CD4-positive, CD25-positive, alpha-beta regulatory T cell (primary cell): Measurements from ENCODE around the gene FHL1. TPM values are rescaled to one million over a fixed set of nuclear protein-coding genes. Genes with fewer than 3 reads are reported as not detected.

ENCODE experiments used
- ATAC-seq, 2 donors: fragments of 150-1000 bp; cut with Tn5 transposase; one replicate each; pipeline ENCODE4 v1.10.0; 2021; ENCODE audit warnings: low read depth in 2 of 2, moderate number of reproducible peaks in 2 of 2, moderate library complexity in 1 of 2
- DNase-seq, 3 donors: peaks; one replicate each; pipeline versions ENCODE4 v3.0.0 to v3.0.0-alpha.2; 2012 to 2022; ENCODE audit warnings: mixed read lengths in 1 of 3
- H3K27ac ChIP-seq: one replicate; pipeline ENCODE4 v1.7.0; 2013; ENCODE audit warnings: mild to moderate bottlenecking, low read length; ENCODE audit not compliant: insufficient read depth, poor library complexity, severe bottlenecking
- H3K27me3 ChIP-seq: one replicate; pipeline ENCODE4 v1.7.0; 2013; ENCODE audit warnings: low read length; ENCODE audit not compliant: control insufficient read depth, insufficient read depth
- H3K36me3 ChIP-seq: one replicate; pipeline ENCODE4 v1.7.0; 2013; ENCODE audit warnings: mild to moderate bottlenecking, low read length, moderate library complexity; ENCODE audit not compliant: control insufficient read depth, insufficient read depth
- H3K4me1 ChIP-seq: 2 replicates; pipeline ENCODE4 v1.7.0; 2013; ENCODE audit warnings: mild to moderate bottlenecking, low read length; ENCODE audit not compliant: insufficient read depth, control insufficient read depth, poor library complexity, severe bottlenecking
- H3K4me3 ChIP-seq: one replicate; pipeline ENCODE4 v1.7.0; 2013; ENCODE audit warnings: low read depth, mild to moderate bottlenecking, low read length, moderate library complexity
- H3K9me3 ChIP-seq, 2 experiments: 1 replicate in 1 of 2; 2 replicates in 1 of 2; pipeline ENCODE4 v1.7.0; 2013; ENCODE audit warnings: low read length in 2 of 2, mild to moderate bottlenecking in 1 of 2, moderate library complexity in 1 of 2; ENCODE audit not compliant: control insufficient read depth in 2 of 2
- H3K27ac Mint-ChIP-seq, 3 donors: one replicate each; pipeline ENCODE4 v1.8.0; 2020 to 2022; ENCODE audit warnings: mild to moderate bottlenecking in 3 of 3, mixed read lengths in 3 of 3, moderate library complexity in 2 of 3
- H3K27me3 Mint-ChIP-seq: one replicate; pipeline ENCODE4 v1.8.0; 2022; ENCODE audit warnings: mild to moderate bottlenecking, mixed read lengths
- H3K36me3 Mint-ChIP-seq: one replicate; pipeline ENCODE4 v1.8.0; 2020; ENCODE audit warnings: mixed read lengths
- H3K4me1 Mint-ChIP-seq, 4 donors: one replicate each; pipeline ENCODE4 v1.8.0; 2020 to 2022; ENCODE audit warnings: mixed read lengths in 4 of 4, mild to moderate bottlenecking in 1 of 4
- H3K4me3 Mint-ChIP-seq, 4 donors: one replicate each; pipeline ENCODE4 v1.8.0; 2020 to 2022; ENCODE audit warnings: mild to moderate bottlenecking in 4 of 4, mixed read lengths in 4 of 4, moderate library complexity in 3 of 4
- H3K9me3 Mint-ChIP-seq, 7 donors: one replicate each; pipeline ENCODE4 v1.8.0; 2020 to 2022; ENCODE audit warnings: mixed read lengths in 7 of 7, mild to moderate bottlenecking in 3 of 7, moderate library complexity in 2 of 7
- polyA plus RNA-seq, 4 donors: library from polyadenylated mRNA; unstranded; fragments of 300-500 nt; fragmentation: Illumina TruSeq; gene quantifications; one replicate each; pipeline ENCODE4 v1.2.3, GENCODE V29; 2021
- total RNA-seq: library from RNA; stranded (reverse); gene quantifications from one replicate; pipeline ENCODE4 v1.2.3, GENCODE V29; 2022

The FHL1 gene
- total and polyA plus RNA-seq, 5 donors from 2014 or later: 3.8 to 24.5 (median 15.7) TPM

DNA sequence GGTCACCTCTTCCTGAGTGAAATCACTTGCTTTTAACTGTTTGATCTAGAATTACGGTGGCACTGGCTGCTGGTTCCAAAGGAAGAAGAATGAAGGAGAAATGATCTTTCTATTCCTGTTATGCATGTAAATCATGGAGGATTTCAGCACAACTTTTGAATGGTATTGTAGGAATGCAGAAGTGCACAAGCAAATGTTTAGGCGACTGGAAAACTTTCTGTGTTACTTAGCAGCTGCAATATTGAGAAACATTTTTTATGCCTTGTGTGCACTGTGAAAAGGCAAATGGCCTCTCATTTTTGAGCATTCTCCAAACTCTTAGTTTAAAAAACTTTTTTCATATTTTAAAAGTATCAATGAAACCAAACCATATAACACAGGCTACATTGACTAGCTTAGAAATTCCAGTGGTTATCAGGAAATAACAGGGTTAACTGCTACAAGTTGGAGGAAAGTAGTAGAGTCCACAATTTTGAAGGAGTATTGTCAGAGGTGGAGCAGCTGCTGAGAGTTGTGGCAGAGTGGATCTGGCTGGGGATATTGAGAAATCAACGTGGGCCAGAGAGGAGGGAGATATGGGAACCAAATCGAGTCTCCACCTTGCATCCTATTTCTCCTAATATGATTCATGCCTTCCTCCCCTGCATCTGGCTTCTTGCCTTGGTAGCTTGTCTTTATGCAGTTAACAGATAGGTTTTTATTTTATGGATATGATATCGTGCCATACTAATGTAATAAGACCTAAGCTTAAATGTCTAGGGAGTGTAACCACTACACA is 32.0 kb upstream of the FHL1 start:
- H3K27ac Mint-ChIP-seq: no peak overlapping the region
- Histone ChIP-seq H3K4me3 (no peak overlapping the region), H3K27me3 (no peaks in the 10 kb centered on the region), H3K36me3 (no peaks in the 10 kb centered on the region), H3K27ac (no peak overlapping the region), H3K9me3 (no peaks in the 10 kb centered on the region), H3K4me1 (no peaks in the 10 kb centered on the region)
- H3K36me3 Mint-ChIP-seq: no peaks in the 10 kb centered on the region
- H3K27me3 Mint-ChIP-seq: peaks cover 4% of the 10 kb centered on the region
- H3K4me3 Mint-ChIP-seq: no peak overlapping the region
- no peak for DNase-seq
- no peak for ATAC-seq
- H3K4me1 Mint-ChIP-seq: peaks cover 0 to 4% (median 0%) of the 10 kb centered on the region in 4 donors
- H3K9me3 Mint-ChIP-seq: peaks cover 0 to 3% (median 0%) of the 10 kb centered on the region in 7 donors

DNA sequence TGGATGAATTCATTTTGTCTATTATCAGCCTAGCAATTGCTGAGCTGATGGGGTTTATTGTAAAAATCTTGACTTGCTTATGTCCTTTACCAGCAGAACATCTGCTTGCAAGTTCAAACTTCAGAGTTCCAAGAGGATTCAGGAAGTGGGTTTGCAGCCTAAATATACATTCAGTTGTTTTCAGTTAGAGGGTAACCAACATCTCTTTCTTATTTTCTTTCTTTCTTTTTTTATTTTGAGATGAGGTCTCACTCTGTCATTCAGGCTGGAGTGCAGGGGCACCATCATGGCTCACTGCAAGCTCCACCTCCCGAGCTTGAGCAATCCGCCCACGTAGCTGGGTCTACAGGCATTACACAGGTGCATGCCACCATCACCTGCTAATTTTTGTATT is 31.4 kb upstream of the FHL1 start:
- ATAC-seq (no peak), DNase-seq (no peak)
- H3K4me1 Mint-ChIP-seq: peaks cover 0 to 4% (median 0%) of the 10 kb centered on the region in 4 donors
- no peak overlapping the region for H3K4me3 Mint-ChIP-seq
- H3K9me3 Mint-ChIP-seq: peaks cover 0 to 3% (median 1%) of the 10 kb centered on the region in 7 donors
- Histone ChIP-seq H3K27ac (no peak overlapping the region), H3K4me3 (no peak overlapping the region), H3K9me3 (no peaks in the 10 kb centered on the region), H3K27me3 (no peaks in the 10 kb centered on the region), H3K36me3 (no peaks in the 10 kb centered on the region), H3K4me1 (no peaks in the 10 kb centered on the region)
- H3K27ac Mint-ChIP-seq: no peak overlapping the region
- no peaks in the 10 kb centered on the region for H3K36me3 Mint-ChIP-seq
- H3K27me3 Mint-ChIP-seq: peaks cover 4% of the 10 kb centered on the region

- Mint-ChIP-seq H3K4me3 (no peak overlapping the region), H3K4me1 (peaks cover 0 to 4% (median 0%) of the 10 kb centered on the region in 4 donors), H3K27ac (no peak overlapping the region), H3K36me3 (no peaks in the 10 kb centered on the region), H3K27me3 (peaks cover 4% of the 10 kb centered on the region), H3K9me3 (peaks cover 0 to 3% (median 1%) of the 10 kb centered on the region in 7 donors)
- Histone ChIP-seq H3K36me3 (no peaks in the 10 kb centered on the region), H3K27ac (no peak overlapping the region), H3K27me3 (no peaks in the 10 kb centered on the region), H3K4me1 (no peaks in the 10 kb centered on the region), H3K9me3 (no peaks in the 10 kb centered on the region), H3K4me3 (no peak overlapping the region)
- no peak for ATAC-seq
- DNase-seq: no peak
These were observed 25.5 kb upstream of the FHL1 start for GRCh38 chrX:136121788-136122187.

GRCh38 chrX:136122207-136122606 is 25.1 kb upstream of the FHL1 start:
- no peaks in the 10 kb centered on the region for H3K36me3 Mint-ChIP-seq

GRCh38 chrX:136125106-136125505 is 22.2 kb upstream of the FHL1 start:
- Mint-ChIP-seq H3K36me3 (no peaks in the 10 kb centered on the region), H3K27ac (no peak overlapping the region), H3K9me3 (peaks cover 0 to 5% (median 0%) of the 10 kb centered on the region in 7 donors), H3K4me1 (no peaks in the 10 kb centered on the region), H3K27me3 (peaks cover 4% of the 10 kb centered on the region), H3K4me3 (no peak overlapping the region)
- H3K36me3 ChIP-seq: no peaks in the 10 kb centered on the region
- ATAC-seq (no peak), DNase-seq (no peak)
- H3K4me1 ChIP-seq: no peaks in the 10 kb centered on the region
- H3K27me3 ChIP-seq: no peaks in the 10 kb centered on the region
- H3K9me3 ChIP-seq: no peaks in the 10 kb centered on the region
- H3K4me3 ChIP-seq: no peak overlapping the region
- H3K27ac ChIP-seq: no peak overlapping the region

More at GRCh38 chrX:136122207-136122606, 25.1 kb upstream of the FHL1 start:
- H3K36me3 ChIP-seq: no peaks in the 10 kb centered on the region
- peaks cover 4% of the 10 kb centered on the region for H3K27me3 Mint-ChIP-seq
- H3K9me3 ChIP-seq: no peaks in the 10 kb centered on the region
- no peaks in the 10 kb centered on the region for H3K27me3 ChIP-seq
- no peak overlapping the region for H3K27ac ChIP-seq
- H3K4me3 Mint-ChIP-seq: no peak overlapping the region
- peaks cover 0 to 4% (median 0%) of the 10 kb centered on the region in 4 donors for H3K4me1 Mint-ChIP-seq
- H3K4me1 ChIP-seq: no peaks in the 10 kb centered on the region
- no peak overlapping the region for H3K4me3 ChIP-seq
- no peak for ATAC-seq
- H3K9me3 Mint-ChIP-seq: peaks cover 0 to 3% (median 1%) of the 10 kb centered on the region in 7 donors
- no peak for DNase-seq
- H3K27ac Mint-ChIP-seq: no peak overlapping the region

- ATAC-seq (no peak), DNase-seq (no peak)
- Histone ChIP-seq H3K9me3 (no peaks in the 10 kb centered on the region), H3K27me3 (no peaks in the 10 kb centered on the region), H3K27ac (no peak overlapping the region), H3K4me1 (no peaks in the 10 kb centered on the region), H3K4me3 (no peak overlapping the region), H3K36me3 (no peaks in the 10 kb centered on the region)
- Mint-ChIP-seq H3K9me3 (peaks cover 0 to 3% (median 0%) of the 10 kb centered on the region in 7 donors), H3K27ac (no peak overlapping the region), H3K4me1 (no peaks in the 10 kb centered on the region), H3K27me3 (peaks cover 4% of the 10 kb centered on the region), H3K4me3 (no peak overlapping the region), H3K36me3 (no peaks in the 10 kb centered on the region)
These were observed 21.0 kb upstream of the FHL1 start for GRCh38 chrX:136126371-136126770.

DNA sequence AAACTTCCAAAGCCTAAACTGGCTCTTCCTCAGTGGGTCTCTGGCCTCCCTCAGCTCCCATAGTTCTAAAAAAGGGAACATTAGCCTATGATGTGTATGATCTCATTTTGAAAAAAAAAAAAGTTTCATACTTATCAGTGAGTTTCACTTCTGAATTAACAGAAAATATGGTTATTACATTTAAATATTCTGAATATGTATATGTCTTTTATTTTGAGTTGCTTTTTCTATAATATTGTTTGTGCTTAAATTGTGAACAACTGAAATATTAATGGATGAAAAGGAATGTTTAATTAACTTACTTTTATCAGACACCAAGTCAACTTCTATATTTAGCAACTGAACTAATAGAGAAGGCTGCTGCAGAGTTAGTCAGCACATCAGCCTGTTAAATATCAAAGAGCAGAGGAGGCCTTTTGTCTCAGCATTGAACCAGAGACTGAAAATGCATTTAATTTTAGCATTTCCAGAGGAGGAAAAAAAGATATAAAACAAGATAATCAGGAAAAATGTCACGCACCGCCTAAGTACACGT is 20.4 kb upstream of the FHL1 start:
- H3K27me3 ChIP-seq: no peaks in the 10 kb centered on the region
- no peaks in the 10 kb centered on the region for H3K36me3 ChIP-seq
- H3K4me1 ChIP-seq: no peaks in the 10 kb centered on the region
- no peak overlapping the region for H3K4me3 ChIP-seq
- no peak for ATAC-seq
- H3K4me3 Mint-ChIP-seq: no peak overlapping the region
- no peak overlapping the region for H3K27ac Mint-ChIP-seq
- H3K4me1 Mint-ChIP-seq: no peaks in the 10 kb centered on the region
- no peak for DNase-seq
- H3K27ac ChIP-seq: no peak overlapping the region
- no peaks in the 10 kb centered on the region for H3K9me3 ChIP-seq
- H3K27me3 Mint-ChIP-seq: peaks cover 4% of the 10 kb centered on the region
- no peaks in the 10 kb centered on the region for H3K36me3 Mint-ChIP-seq
- H3K9me3 Mint-ChIP-seq: peaks cover 0 to 3% (median 0%) of the 10 kb centered on the region in 7 donors

DNA sequence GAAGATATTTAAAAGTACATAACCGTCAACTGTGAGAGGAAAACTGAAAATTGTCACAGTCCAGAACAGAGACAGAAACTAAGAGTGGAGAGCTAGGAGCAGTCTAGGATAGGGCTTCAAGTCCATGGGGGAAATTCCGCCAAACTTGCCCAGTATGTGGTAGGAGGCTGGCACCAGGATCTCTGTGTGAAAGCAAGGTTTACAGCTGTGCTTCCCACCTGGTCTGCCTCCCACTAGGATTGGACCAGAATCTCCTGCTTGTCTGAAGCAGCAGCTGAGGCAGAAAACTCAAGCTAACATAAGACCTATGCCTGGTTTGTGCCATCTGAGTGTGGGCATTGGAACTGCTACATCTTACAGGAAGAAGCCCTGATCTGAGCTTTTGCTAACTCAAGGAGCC is 18.6 kb upstream of the FHL1 start:
- H3K4me3 ChIP-seq: no peak overlapping the region
- no peaks in the 10 kb centered on the region for H3K4me1 ChIP-seq
- Mint-ChIP-seq H3K4me1 (no peaks in the 10 kb centered on the region), H3K27me3 (no peaks in the 10 kb centered on the region), H3K4me3 (no peak overlapping the region), H3K27ac (no peak overlapping the region), H3K36me3 (no peaks in the 10 kb centered on the region), H3K9me3 (peaks cover 0 to 3% (median 0%) of the 10 kb centered on the region in 7 donors)
- no peak for ATAC-seq
- no peak overlapping the region for H3K27ac ChIP-seq
- no peaks in the 10 kb centered on the region for H3K9me3 ChIP-seq
- no peaks in the 10 kb centered on the region for H3K27me3 ChIP-seq
- DNase-seq: no peak
- H3K36me3 ChIP-seq: no peaks in the 10 kb centered on the region
